ENCODE measurements around the gene PGBD5.

Gene PGBD5

GRCh38 chr1:230320804-230321203 lies 105.3 kb downstream of the PGBD5 start:
- no peak for DNase-seq

DNA sequence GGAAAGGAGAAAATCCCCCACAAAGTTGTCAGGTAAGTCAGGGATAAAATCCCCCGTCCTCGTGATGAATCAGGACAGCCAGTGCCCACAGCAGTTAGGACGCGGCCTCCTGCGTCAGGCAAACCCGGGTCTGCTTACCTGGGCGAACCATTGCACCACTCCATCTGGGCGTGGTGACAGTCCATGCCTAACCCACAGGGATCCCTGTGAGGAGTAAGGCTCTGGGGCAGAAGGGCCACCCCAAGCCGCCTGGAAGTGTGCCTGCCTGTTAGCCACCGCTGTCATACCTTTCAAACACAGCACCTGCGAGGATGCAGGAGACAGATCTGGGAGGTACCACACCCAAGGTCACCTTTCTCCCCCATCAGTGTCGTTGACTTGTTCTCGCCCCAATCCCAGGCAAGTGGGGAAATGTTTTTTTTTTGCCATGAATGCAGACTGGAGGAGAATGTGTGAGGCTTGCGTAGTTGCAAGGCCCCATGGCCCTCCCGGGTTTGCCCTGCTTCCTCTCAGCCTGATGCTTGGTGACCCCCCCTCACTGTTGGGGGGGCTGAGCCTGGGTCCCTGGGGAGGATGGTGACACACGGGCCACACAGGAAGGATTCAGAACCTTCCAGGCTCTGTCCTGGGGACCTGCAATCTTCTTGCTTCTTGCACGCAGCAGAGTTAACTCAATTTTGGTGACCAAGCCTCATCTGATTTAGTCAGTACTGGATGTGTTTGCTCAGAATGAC lies 107.0 kb downstream of the PGBD5 start:
- DNase-seq, result no peak

DNA sequence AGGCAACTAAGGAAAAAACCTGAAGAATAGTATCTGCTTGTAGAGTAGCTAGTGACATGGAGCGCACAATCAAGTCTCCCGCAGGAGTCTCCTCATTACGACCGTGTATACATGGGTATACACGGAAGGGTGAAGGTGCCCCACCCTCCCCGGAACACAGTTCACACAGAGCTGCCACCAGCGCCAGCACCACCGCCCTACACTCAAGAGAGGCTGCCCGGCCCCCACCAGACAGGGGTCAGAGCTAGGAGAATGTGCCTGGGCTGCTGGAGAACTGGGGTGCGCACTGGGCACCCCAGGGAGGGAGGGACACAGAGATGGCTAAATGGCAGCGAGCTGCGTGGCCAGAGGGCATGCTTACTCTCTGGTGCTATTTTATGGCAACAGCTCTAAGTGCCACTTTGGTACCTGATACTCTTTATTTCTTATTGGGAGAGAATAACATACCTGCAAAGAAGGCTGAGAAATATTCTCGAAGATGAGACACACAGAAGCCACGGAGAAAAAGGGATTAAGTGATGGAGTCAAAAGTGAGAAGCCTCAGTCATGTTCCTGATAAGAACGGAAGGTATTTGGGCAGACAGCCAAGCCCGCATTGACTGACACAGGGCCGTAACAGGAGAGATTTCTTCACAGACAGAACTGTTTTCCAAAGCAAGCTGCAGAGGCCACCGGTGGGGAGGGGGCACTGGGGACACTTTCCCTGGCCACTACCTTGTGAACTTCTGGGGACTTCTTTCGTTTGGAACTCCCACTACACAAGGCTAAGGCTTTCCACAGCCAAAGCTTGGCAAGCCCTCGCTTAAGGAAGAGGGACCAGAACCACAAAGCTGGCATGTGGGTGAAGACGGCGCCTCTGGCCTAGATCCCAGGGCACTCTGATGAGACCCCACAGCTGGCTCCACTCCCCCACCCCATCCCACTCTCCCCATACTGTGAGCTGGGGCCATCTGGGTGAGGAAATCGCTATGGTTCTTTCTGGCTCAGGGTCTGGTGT lies 108.0 kb downstream of the PGBD5 start:
- DNase-seq, result no peak

DNA sequence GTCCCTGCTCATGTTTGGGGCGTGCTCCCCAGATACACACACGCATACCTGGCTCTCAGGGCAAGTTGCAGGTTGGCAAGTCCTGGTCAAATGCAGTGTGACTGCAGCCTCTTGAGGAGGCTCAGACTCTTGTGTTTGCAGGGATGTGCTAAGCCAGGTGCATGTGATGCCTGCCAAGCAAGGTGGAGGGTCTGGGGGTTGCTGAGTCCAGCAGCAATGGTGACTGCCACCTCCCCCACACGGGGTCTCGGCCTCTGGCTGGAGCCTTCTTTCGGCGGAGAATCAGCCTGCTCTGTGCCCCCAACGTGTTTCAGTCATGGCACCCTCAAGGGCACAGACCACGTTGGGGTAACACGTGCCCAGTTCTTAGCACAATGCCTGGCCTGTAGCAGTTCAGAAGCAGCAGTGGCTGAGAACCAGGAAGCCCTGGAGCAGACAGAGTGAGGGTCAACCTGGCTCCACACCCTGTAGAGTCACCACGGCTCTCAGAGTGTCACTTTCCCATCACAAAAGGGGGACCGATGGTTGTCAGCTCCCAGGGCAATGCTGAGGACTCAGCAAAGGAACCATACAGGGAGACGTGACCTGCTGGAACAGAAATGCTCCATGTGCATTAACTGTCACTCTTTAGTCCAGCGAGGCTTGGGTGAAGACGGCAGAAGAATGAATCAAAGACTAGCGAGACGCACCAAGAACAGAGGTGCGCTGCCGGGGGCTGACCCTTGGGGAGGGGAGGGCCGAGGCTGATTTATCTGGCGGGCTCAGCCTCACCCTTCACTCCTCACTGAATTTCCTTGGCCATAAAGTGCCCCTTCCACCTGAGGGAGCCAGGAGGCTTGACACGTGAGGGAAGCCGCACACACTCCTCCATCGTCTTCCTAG lies 109.0 kb downstream of the PGBD5 start:
- DNase-seq, result no peak

DNA sequence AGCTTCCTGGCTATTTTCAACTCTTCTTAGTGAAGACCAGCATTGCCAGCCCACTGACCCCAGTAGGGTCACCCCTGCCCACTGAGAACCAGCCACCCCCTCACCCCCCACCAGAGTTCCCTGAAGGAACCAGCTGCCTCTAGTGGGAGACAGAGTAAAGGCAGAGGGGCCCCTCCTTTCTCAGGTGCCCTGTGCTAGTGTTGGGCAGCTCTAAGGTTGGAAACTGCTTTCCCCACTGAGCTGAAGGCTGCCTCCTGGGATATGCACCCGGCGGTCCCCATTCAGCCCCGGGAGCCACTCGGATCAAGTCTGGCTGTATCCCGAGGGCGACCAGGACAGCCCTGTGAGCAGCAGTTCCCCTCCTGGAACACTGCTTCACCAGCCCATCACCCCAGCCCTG lies 111.0 kb downstream of the PGBD5 start:
- no peak for DNase-seq

- no peak for DNase-seq
Observed at GRCh38 chr1:230314142-230314470, 112.0 kb downstream of the PGBD5 start.

DNA sequence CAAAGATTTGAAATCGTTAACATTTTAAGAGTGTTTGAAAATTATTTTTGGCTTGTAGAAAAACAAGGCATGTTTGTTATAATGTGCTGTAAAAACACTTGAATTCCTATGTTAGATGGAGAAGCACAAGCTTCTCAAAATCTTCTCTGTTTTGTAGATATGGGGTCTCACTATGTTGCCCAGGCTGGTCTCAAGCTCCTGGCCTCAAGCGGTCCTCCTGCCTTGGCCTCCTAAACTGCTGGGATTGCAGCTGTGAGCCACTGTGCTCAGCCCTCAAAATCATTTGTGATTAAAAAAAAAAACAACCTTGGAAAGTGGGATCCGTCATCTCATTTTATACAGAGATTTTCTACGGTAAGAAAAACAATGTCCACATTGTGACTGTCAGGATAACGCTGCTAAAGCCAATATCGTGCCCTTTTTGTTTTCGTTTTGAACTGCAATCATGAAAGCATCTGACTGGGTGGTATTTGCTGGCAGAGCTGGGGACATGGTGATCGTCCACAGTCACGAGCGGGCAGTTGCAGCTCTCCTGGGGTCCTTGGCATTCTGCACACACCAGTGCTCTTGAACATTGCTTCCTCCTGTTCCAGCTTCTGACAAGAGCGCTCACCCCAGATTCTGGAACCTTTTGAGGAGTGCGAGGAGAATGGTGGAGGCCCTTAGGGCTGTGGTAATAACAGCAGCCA lies 112.5 kb downstream of the PGBD5 start:
- no peak for DNase-seq

DNA sequence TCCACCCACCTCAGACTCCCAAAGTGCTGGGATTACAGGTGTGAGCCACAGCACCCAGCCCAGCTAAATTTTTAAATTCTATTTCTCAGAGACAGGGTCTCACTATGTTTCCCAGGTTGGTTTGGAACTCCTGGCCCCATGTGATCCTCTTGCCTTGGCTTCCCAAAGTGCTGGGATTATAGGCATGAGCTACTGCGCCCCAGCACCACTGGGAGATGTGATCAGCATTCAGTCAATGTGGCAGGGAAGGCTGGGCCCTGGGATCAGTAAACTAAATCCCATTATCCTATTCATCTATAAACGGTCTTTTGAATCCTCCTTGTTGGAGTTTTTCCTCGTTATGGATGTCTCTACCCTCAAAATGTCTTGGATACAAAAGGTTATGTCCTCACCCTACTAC lies 113.5 kb downstream of the PGBD5 start:
- no peak for DNase-seq

DNA sequence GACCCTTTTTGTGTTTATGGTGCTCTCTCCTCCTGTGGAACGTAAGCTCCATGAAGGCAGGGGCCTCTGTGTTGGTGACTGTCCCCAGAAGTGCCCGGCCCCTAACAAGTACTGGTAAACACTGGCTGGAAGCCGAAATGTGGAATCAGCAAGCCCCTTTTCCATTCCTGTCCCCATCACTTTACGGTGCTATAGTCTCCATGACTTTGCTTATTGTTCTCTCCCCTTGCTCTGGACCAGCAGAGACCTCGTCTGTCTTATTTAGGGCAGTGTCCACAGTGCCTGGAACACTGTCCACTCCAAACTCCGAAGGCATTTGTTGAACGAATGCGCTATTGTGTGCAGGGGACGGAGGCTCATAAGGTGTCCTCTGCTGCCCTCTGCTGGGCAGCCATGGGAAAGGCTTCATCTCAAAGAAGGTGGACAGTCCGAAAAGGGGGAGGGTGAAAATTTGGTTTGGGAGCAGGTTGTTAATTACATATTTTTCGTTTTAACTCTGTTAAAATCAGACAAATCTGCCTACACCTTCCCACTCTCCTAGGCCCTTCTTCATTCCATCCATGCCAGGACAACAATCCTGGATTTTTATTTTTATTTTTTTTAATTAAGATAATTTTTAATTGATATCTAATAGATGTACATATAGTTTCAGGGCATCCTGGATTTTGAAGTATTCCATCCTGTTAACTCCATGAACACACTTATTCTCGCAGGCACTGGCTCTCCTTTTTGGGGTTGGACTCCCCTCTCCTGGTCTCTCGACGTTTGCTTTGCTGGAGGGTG lies 115.6 kb downstream of the PGBD5 start:
- DNase-seq, result peak; percentile 63

GRCh38 chr1:230309646-230310177 lies 116.4 kb downstream of the PGBD5 start:
- DNase-seq, result no peak

- DNase-seq, result no peak
Observed at GRCh38 chr1:230308821-230309220, 117.3 kb downstream of the PGBD5 start.

DNA sequence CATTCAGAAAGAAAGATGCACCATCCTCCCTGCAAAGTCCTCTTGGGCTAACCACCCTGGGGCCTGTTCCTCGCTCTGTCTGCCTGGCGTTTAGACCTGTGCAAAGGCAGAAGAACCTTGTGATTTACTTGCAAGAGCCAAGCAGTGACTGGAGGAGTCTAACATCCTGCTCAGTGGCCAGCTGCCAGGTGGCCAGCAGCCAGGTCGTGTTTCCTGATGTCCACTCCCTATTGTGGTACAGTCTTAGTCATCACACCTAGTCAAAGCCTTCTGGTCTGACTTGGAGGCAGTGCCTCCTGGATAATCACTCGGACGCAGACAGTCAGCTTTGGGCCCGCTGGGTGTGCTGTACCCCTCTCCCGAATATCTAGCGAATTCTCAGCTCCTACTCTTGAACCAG lies 118.1 kb downstream of the PGBD5 start:
- no peak for DNase-seq

DNA sequence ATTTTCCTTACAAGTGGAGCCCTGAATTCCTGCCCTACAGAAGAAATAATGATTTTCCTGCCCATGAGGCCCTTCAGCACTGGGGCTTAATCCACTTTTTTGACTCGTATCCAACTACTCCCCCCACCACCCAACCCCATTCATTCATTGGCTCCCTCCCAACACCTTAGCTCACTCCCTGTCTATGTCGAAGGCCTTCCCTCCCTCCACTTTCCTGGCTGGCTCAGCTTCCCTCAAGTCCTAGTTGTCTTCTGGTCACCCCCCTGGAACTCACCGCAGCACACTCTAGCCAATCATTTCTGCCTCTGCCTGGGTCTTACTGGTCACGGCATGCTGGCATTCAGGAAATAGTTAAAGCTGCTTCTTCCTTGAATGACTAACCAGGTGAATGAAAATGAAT lies 118.9 kb downstream of the PGBD5 start:
- no peak for DNase-seq

DNA sequence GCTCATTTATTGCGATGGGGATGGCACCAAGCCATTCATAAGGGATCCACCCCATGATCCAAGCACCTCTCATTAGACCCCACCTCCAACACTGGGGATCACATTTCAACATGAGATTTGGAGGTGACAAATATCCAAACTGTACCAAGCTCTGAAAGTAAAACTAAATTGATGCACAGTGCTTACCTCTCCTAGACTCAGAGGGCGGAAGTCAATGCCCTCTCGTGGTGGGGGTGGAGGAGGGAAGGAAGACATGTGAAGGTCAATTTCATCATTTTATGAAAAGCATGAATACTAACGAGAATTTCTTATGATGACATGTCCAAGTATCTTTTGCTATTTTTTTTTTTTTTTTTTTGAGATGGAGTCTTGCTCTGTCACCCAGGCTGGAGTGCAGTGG lies 120.0 kb downstream of the PGBD5 start:
- DNase-seq, result peak; percentile 4

DNA sequence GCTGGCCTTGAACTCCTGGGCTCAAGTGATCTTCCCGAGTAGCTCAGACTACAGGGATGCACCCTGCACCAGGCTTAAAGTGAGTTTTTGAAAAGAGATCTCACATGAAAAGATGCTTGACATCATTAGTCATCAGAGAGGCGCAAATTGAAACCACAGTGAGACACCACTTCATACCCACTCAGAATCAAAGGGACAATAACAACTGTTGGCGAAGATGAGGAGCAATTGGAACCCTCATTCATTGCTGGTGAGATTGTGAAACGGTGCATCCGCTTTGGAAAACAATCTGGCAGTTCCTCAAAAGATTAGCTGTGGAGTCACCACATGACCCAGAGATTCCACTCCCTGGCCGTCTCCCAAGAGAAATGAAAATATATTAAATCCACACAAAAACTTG lies 122.3 kb downstream of the PGBD5 start:
- no peak for DNase-seq

DNA sequence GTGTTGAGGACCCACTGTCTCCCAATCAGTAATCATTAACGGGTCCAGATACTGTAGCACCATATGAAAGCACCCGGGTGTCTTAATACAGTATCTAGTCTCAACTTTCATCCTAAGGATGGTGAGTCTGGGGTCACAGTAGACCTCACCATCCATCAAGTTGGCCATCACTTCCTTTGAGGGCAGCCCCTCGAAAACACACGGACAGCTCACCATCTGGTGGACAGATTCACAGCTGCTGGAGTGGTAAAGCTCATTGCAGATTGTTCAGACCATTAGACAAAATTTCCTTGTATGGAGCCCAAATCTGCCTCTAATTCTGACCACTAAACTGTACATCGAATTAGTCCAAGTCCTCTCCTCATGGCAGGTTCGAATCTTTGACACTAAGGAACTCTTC lies 123.1 kb downstream of the PGBD5 start:
- no peak for DNase-seq

DNA sequence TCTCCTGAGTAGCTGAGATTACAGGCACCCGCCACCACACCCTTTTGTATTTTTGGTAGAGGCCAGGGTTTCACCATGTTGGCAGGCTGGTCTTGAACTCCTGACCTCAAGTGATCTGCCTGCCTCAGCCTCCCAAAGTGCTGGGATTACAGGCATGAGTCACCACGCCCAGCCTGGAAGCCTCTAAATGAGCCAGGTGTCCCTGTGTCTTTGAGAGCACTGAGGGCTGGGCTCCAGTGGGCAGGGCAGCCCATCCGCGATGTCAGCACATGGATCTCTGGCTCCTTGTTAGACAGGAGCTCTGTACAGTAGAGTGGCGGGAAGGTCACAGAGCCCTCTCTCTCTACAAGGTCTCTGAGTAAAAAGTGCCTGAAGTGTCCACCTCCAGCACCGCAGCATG lies 124.3 kb downstream of the PGBD5 start:
- no peak for DNase-seq

DNA sequence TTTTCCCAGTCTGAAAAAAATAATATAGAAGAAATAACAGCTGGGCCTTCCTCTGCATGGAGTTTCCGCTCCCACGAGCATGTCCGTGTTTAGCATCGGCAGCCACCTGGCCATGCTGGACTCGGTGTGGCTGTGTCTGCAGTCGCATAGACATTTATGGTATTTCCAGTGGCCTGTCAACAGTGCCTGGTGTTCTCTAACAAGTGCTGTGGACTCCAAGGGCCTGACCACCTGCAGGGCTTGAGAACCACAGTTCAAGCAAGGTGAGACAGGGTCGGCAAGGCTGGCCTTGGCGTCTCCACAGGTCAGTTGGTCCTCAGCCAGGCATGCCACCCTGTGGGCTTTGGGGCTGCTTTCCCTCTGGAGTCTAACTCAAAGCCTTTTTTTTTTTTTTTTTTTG lies 124.8 kb downstream of the PGBD5 start:
- no peak for DNase-seq

- no peak for DNase-seq
Observed at GRCh38 chr1:230300322-230301301, 125.5 kb downstream of the PGBD5 start.
